ENCODE measurements around the gene CDH13.

GRCh38 chr16:83652943-83653342, 1026.2 kb downstream of the CDH13 start:
- no peak for TF ChIP-seq EZH2phosphoT487 (IDR thresholded peaks at IDR 0.05; ENCODE audit: borderline replicate concordance, low read length)
- TF ChIP-seq CTCF (IDR thresholded peaks at IDR 0.05; ENCODE audit: low read depth, low read length, poor library complexity, severe bottlenecking): no peak

All from DOHH2 (cell line).